Measurements from ENCODE around the gene TMEM141.
A peak's percentile ranks its signal among the peaks of the same experiment; 100 is the strongest.

DNA sequence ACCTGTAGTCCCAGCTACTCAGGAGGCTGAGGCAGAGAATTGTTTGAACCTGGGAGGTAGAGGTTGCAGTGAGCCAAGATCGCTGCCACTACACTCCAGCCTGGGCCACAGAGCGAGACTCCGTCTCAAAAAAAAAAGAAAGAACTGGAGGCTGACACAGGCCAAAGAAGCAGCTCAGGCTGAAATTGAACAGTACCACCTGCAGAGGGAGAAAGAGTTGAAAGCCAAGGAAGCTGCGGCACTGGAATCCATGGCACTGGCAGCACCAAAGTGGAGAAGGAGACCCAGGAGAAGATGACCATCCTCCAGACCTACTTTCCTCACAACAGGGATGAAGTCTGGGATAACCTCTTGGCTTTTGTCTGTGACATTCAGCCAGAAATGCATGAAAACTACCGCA lies 11.3 kb upstream of the TMEM141 start:
- TF ChIP-seq POLR2AphosphoS5 (IDR thresholded peaks at IDR 0.05; ENCODE audit: low read depth, low read length) (no peak), POLR2A (IDR thresholded peaks at IDR 0.05; ENCODE audit: control extremely low read depth in 1 of 2, low read depth in 2 of 2, low read length in 2 of 2) (no peak), RFX5 (IDR thresholded peaks at IDR 0.05; ENCODE audit: borderline replicate concordance, low read depth, low read length) (no peak), EP300 (IDR thresholded peaks at IDR 0.05; ENCODE audit: borderline replicate concordance in 1 of 2, low read depth in 2 of 2, low read length in 2 of 2) (no peak), JUN (IDR thresholded peaks at IDR 0.05; ENCODE audit: low read depth, low read length) (no peak), TAF1 (IDR thresholded peaks at IDR 0.05; ENCODE audit: low read depth, low read length) (no peak), SP1 (IDR thresholded peaks at IDR 0.05; ENCODE audit: low read depth, low read length) (no peak), CEBPB (IDR thresholded peaks at IDR 0.05; ENCODE audit: low read depth, low read length) (no peak), YY1 (IDR thresholded peaks at IDR 0.05; ENCODE audit: low read depth, low read length) (no peak), SRF (IDR thresholded peaks at IDR 0.05; ENCODE audit: low read depth, low read length) (no peak)
- TF ChIP-seq, protein P1, sequence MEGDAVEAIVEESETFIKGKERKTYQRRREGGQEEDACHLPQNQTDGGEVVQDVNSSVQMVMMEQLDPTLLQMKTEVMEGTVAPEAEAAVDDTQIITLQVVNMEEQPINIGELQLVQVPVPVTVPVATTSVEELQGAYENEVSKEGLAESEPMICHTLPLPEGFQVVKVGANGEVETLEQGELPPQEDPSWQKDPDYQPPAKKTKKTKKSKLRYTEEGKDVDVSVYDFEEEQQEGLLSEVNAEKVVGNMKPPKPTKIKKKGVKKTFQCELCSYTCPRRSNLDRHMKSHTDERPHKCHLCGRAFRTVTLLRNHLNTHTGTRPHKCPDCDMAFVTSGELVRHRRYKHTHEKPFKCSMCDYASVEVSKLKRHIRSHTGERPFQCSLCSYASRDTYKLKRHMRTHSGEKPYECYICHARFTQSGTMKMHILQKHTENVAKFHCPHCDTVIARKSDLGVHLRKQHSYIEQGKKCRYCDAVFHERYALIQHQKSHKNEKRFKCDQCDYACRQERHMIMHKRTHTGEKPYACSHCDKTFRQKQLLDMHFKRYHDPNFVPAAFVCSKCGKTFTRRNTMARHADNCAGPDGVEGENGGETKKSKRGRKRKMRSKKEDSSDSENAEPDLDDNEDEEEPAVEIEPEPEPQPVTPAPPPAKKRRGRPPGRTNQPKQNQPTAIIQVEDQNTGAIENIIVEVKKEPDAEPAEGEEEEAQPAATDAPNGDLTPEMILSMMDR (IDR thresholded peaks at IDR 0.05; ENCODE audit: control extremely low read depth in 1 of 3, insufficient read depth in 1 of 3, low read depth in 1 of 3, low read length in 3 of 3), result peak in 1 of 3 experiments; percentile 15; a peak in 1 of 4 replicates

Measured in H1 (cell line).